Measurements from ENCODE around the gene SLC4A1.

SLC4A1 gene

DNA sequence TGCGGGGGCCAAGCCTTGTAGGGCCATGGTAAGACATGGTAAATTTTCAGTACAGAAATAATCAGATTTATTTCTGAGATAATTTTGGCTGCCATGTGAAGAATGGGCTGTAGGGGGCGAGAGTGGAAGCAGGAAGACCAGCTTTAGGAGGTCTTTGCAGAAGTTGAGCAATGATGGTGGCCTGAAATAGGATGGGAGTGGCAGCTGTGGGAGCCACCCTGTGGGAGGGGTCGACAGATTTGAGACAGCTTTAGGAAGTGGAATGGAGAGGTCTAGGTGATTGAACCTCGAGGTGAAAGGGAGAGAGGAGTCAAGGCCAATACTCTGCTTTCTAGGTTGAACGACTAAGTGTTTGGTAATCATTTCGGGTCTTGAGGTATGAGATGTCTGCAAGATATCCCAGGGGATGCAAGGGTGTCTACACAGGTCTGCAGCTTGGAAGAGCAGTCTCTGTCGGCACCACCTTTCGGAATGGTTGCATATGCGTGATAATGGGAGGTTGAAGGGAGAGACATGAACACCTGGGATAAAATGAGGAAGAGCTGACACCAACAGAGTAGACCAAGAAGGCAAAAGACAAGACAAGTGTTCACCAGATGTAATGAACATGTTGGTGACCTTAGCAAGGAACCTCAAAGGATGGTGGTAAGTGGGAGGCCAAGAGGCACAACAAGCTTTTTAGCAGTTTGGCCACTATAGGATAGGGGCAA lies 64.0 kb downstream of the SLC4A1 start:
- peak; percentile 72 for DNase-seq

DNA sequence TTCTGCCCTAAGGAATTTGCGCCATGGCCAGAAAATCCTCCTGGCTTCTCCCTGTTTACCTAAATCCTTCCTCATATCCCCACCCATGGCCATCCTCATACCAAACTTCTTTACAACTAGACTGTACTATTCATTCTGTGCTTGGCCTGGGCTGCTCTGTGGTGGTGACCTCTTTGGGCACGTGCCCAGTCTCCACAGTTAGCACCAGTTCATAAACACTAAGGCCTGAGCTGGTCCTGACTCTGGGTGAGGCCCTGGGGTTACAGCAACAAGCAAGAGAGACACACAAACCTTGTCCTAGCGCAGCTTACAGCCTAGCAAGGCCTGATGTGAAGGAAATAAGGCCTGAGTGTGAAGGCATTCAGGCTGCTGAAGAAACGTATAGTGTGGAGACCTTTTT lies 65.2 kb downstream of the SLC4A1 start:
- DNase-seq, result no peak

DNA sequence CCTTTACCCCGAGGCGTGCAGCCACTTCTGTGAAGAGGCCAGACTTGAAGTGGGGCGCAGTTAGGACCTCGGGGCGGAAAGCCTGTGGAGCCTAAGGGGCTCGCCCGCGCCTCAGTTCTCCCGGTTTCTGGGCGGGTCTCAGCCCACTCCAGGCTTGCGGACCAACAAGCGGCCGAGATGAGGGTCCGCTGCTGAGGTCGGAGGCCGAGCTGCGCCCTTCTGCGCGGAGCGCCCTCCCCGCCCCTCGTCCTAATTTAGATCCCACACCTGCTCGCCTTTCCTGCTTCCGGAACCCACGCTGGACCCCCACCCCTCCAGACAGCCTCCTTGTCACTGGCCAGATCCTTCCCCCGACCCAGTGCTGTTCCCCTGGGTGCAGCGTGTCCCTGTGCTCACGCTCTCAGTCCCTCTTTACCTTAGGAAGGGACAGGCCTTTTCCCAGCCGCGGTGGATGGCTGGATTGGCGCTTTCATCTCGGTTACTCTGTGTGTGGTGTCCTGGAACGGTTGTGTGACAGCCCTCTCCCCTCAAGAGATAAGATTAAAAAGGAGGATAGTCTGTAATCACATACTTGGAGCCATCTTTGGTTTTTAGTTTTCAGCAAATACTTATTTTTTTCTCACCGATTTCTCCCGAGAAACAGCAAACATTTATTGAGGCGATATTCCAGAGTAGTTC lies 67.3 kb downstream of the SLC4A1 start:
- DNase-seq, result no peak

DNA sequence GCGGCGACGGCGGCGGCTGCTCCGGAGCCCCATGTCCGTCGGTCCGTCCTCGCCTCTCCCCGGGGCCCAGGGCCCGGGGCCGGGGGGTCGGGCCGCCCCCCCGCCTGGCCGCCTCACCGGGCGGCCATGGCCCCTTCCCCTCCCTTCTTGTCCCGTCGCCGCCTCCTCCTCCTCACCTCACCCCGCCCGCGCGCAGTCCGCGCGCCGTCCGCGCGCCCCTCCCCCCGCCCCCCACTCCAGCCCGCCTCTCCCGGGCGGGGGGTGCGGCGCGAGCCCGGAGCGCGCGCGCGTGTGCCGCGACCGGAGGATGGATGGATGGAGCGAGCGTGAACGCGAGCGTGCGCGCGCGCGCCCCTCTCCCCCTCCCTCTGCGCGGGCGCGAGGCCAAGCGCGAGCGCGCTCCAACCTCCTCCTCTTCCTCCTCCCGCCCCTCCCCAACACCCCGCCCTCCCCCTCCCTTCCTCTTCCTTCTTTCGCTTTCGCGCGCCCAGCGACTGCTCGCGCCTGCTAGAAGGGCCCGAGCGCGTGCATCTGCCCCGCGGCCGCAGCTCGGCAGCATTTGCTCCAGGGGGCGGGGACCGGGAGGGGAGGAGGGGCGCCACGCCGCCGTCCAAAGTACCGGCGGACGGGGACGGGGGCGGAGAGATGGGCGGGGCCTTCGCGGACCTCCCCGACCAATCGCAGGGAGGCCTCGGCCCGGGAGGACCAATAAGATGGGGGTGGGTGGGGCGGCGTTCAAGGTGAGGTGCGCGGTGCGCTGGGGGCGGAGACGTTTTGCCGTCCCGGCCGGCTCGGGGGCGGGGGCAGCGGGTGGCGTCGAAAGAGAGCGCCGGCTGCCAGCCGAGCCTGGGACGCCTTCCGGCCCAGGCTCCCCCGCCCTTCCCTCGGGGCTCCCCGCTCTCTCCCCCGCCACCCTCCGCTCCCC lies 68.1 kb downstream of the SLC4A1 start, which contains the start of gene ATXN7L3:
TSS of gene ATXN7L3 (minus strand) at position 332 of the 925 bp plus-strand sequence. CDS start 1,814 bp downstream, outside the sequence.
- DNase-seq, result peak; percentile 99

DNA sequence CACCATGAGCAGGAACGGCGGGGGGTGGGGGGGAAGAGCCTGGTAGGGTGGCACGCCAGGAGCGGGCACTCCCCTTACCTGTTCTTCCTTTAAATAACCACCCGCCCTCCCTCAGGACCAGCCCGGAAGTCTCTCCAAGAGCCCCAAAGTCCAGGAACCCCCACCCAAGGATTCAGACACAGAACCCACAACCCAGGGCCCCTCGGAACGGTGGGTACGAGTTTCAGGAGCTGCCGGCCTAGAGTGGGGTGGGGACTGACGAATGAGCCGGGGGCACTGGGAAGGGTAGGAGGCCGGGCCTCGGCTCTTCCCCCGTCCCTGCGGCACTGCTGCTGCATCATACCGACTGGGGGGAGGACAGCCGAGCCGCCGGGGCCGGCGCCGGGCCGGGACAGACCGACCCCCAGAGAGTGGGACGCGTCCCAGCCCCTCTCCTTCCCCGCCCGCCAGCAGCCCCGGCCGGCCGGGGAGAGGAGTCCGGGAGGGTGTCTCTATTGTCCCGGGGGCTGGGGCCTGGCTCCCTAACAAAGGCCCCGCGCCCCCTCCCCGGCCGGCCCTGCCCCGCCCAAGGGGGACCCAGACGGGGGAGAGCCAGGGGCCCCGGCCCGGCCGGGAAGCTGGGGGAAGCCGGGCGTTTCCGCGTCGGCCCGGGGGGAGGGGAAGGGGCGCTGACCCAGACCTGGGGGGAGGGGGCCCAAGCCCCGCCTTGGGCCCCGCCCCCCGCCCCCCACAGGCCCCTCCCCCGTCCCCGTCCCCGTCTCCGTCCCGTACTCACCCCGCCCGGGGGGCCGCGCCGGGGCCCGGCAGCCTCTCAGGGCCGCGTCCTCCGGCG lies 69.0 kb downstream of the SLC4A1 start:
- DNase-seq, result peak; percentile 64
